Femur (tissue), 1 donor: ENCODE results near the gene SCYL2.

Experiments used
- DNase-seq: peaks from one replicate; pipeline ENCODE4 v3.0.0-alpha.2; 2017

SCYL2 gene

DNA sequence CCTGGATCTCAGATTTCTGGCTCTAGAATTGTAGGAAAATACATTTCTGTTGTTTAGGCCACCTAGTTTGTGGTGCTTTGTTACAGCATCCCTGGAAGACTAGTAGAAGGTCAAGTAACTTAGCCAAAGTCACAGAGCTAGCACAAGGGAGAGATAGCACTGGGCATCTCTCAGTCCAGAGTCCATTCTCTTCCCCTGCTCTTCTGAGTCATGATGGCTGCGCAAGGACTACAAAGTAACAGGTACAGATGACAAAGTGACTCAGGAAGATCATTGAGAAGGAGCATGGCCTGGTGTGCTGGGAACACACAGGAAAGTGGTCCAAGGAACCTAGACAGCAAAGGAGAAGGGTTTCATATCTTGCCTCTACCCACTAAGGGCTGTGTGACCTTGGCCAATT lies 109.2 kb downstream of the SCYL2 start:
- DNase-seq, result no peak

DNA sequence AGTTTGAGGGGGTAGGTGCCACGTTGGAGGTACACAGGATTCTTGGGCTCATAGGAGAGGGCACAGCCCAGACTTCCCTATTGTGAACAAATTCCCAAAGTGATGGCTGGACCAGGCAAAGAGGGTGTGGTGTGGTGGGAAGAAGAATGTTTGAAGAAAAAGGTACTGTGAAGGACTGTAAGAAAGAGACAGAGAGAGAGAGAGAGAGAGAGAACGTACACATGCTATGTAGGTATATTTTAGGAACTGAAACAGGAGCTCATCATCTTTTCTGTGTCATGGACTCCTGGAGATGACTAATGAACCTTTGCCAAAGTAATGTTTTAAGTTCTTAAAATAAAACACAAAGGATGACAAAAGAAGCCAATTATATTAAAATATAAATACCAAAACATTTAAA lies 114.4 kb downstream of the SCYL2 start:
- DNase-seq, result no peak

DNA sequence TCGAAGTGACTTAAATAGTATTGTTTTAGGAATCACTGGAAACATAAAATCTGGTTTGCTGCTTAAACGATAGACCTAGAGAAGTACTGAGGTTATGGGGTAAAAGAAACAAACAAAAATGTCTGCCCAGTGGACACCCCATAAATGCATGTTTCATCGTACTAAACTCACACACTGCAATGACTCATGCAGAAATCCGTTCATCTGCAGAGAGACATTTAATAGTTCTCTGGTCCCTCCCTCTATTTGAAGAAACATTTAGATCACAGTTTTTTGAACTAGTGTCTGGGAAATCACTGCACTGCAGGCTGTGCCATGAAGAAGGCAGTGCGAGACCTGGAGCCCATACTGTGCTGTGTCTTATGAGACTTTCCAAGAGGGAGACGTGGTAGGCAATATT lies 115.4 kb downstream of the SCYL2 start:
- no peak for DNase-seq

GRCh38 chr12:100383586-100384558 lies 116.9 kb downstream of the SCYL2 start:
- DNase-seq, result no peak

DNA sequence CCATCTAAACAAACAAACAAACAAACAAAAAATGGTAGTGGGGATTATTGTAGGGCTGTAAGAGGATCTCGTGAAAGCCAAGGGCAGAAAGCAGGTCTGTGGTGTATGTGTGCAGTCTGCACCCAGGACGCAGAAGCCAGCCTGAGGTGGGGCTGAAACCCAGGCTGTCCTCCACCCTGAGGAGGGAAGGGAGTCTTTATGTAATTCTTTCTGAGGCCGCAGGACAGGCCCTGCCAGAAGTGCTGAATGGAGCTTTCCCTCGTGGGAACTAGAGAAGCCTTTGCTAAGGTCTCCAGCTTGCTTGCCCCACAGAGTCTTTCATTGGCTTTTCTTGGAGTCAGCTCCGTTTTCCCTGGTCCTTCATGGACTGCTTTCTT lies 117.6 kb downstream of the SCYL2 start:
- DNase-seq, result no peak

DNA sequence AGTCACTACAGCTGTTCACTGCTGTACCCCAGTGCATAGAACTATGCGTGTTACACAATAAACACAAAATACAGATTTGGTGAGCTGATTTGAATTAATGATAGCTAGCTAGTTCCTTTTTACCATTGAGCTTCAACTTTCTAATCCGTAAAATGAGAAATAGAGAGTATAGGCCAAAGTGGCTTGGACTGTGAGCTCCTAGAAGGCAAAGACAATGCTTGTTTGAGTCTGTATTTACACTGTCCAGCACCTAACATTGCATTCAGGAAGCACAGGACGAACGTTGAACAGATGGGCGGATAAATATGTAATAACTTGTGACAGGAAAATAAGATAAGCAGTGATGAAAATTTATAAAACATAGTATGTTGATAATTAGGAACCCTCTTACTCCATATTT lies 121.4 kb downstream of the SCYL2 start:
- no peak for DNase-seq
